Tibial artery (tissue), 4 donors: ENCODE measurements around the gene GSTA4.

Experiments used
- DNase-seq, 2 donors: peaks; one replicate each; pipeline ENCODE4 v3.0.0-alpha.2; 2019
- H3K27ac ChIP-seq, 2 donors: fragments of 200-600 bp; sonication (generic) in 1 of 2; 1 replicate in 1 of 2; 2 replicates in 1 of 2; pipeline ENCODE4 v1.5.1; 2018 to 2019; ENCODE audit warnings: mild to moderate bottlenecking in 1 of 2
- H3K27me3 ChIP-seq, 2 donors: fragments of 200-600 bp; sonication (generic) in 1 of 2; one replicate each; pipeline versions ENCODE4 v1.5.1 to v1.6.0; 2016 to 2019
- H3K36me3 ChIP-seq, 3 donors: fragments of 200-600 bp; sonication (generic) in 2 of 3; one replicate each; pipeline ENCODE4 v1.5.1; 2016 to 2019; ENCODE audit warnings: mild to moderate bottlenecking in 2 of 3
- H3K4me1 ChIP-seq, 4 donors: fragments of 200-600 bp; sonication (generic) in 2 of 4; 1 replicate in 3 of 4; 2 replicates in 1 of 4; pipeline ENCODE4 v1.5.1; 2016 to 2019
- H3K4me3 ChIP-seq, 2 donors: fragments of 200-600 bp; sonication (generic) in 1 of 2; 1 replicate in 1 of 2; 2 replicates in 1 of 2; pipeline ENCODE4 v1.5.1; 2018 to 2019; ENCODE audit warnings: mild to moderate bottlenecking in 2 of 2
- H3K9me3 ChIP-seq, 3 donors: fragments of 200-600 bp; sonication (generic) in 1 of 3; one replicate each; pipeline ENCODE4 v1.5.1; 2016 to 2019
- CTCF ChIP-seq, 2 experiments: fragments of 200-600 bp in 1 of 2; fragments of 450-650 bp in 1 of 2; IDR thresholded peaks; one replicate each; pipeline ENCODE4 v1.5.1; 2017 to 2019; ENCODE audit warnings: antibody characterized with exemption in 2 of 2, mild to moderate bottlenecking in 1 of 2, moderate library complexity in 1 of 2
- intact Hi-C: fragments of 100-400 bp; cut with DNase I; formaldehyde crosslinking; loops from one replicate; pipeline ENCODE4 v1.15.0; 2023; ENCODE audit warnings: low total_unique reads

GSTA4 gene

GRCh38 chr6:52984247-52984646 is 10.8 kb downstream of the GSTA4 start:
- H3K27ac ChIP-seq, result no peak overlapping the region
- no peak for TF ChIP-seq CTCF (IDR thresholded peaks at IDR 0.05)
- H3K36me3 ChIP-seq, result peaks cover 30 to 47% (median 46%) of the 10 kb centered on the region in 3 donors
- no peak for DNase-seq
- H3K27me3 ChIP-seq, result no peaks in the 10 kb centered on the region
- no peak overlapping the region for H3K4me3 ChIP-seq
- intact Hi-C loops, result no loop called here
- H3K9me3 ChIP-seq, result no peaks in the 10 kb centered on the region
- no peaks in the 10 kb centered on the region for H3K4me1 ChIP-seq

- no peak for DNase-seq
- H3K27ac ChIP-seq, result no peak overlapping the region
- no peaks in the 10 kb centered on the region for H3K27me3 ChIP-seq
- H3K9me3 ChIP-seq, result no peaks in the 10 kb centered on the region
- TF ChIP-seq CTCF (IDR thresholded peaks at IDR 0.05), result no peak
- intact Hi-C loops, result no loop called here
- peaks cover 31 to 46% (median 43%) of the 10 kb centered on the region in 3 donors for H3K36me3 ChIP-seq
- H3K4me1 ChIP-seq, result no peaks in the 10 kb centered on the region
- H3K4me3 ChIP-seq, result no peak overlapping the region
Observed at GRCh38 chr6:52983159-52983848, 11.8 kb downstream of the GSTA4 start.

DNA sequence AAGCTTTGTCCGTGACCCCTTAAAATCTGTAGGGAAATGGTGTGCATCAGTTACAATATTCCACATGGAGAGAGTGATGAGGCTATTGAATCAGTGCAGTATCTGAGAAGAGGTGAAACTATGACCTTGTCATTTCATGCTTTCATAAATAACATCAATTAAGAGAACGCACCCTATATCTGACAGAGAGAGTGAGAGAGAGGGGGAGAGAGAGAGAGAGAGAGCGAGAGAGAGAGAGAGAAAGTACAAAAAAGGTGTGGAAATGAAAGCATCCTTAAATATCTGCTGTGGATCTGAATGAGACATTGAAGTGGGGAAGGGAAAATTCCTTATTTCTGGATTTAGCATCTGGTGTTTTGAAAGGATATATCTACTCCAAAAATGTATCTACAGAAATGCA is 12.4 kb downstream of the GSTA4 start:
- Histone ChIP-seq H3K9me3 (no peaks in the 10 kb centered on the region), H3K27me3 (no peaks in the 10 kb centered on the region), H3K27ac (no peak overlapping the region), H3K4me1 (no peaks in the 10 kb centered on the region), H3K4me3 (no peak overlapping the region), H3K36me3 (peaks cover 34 to 46% (median 43%) of the 10 kb centered on the region in 3 donors)
- DNase-seq, result no peak
- intact Hi-C loops, result no loop called here
- TF ChIP-seq CTCF (IDR thresholded peaks at IDR 0.05), result no peak

DNA sequence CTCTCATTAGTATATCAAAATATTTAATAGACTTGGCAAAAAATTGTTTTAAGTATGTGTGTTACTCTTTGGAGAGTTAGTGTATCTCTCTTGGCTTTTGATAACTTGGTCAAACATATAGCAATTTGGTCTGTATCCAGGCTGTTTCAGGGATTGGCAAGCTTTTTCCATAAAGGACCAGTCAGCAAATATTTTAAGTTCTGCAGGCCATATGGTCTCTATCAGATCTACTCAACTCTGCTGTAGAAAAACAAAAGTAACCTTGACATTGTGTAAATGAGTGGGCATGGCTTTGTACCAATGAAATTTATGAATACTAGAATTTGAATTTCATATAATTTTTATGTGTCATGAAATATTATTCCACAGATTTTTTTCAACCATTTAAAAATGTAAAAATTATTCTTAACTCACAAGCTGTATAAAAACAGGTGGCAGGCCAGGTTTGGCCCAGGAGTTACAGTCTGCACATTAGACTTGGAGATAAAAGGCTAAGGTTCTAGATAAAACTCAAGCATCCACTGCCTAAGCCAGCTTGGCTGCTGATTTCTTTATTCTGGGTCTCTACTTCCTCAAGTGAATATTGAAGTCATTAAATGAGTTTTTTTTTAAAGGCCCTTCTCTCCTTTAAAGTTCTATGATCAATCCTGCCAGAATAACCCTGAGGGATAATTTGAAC is 13.7 kb downstream of the GSTA4 start:
- intact Hi-C loops, result no loop called here
- Histone ChIP-seq H3K4me1 (no peaks in the 10 kb centered on the region), H3K4me3 (no peak overlapping the region), H3K27ac (no peak overlapping the region), H3K36me3 (peaks cover 34 to 39% (median 35%) of the 10 kb centered on the region in 3 donors), H3K9me3 (no peaks in the 10 kb centered on the region), H3K27me3 (no peaks in the 10 kb centered on the region)
- no peak for TF ChIP-seq CTCF (IDR thresholded peaks at IDR 0.05)
- DNase-seq, result no peak

GRCh38 chr6:52976591-52977035 is 18.5 kb downstream of the GSTA4 start:
- Histone ChIP-seq H3K36me3 (peaks cover 0 to 5% (median 4%) of the 10 kb centered on the region in 3 donors), H3K4me1 (no peaks in the 10 kb centered on the region), H3K27ac (no peak overlapping the region), H3K4me3 (no peak overlapping the region), H3K27me3 (no peaks in the 10 kb centered on the region), H3K9me3 (no peaks in the 10 kb centered on the region)
- DNase-seq, result peak in 1 of 2 donors; percentile 30
- intact Hi-C loops, result no loop called here
- no peak for TF ChIP-seq CTCF (IDR thresholded peaks at IDR 0.05)
